Adrenal gland (tissue), 5 donors: ENCODE results near the gene DGKQ.

Source experiments
- POLR2A ChIP-seq, 2 donors: fragments of 450-650 bp; IDR thresholded peaks; one replicate each; pipeline ENCODE4 v1.6.1; 2017; ENCODE audit warnings: antibody characterized with exemption in 2 of 2, mild to moderate bottlenecking in 2 of 2, moderate library complexity in 1 of 2
- TF ChIP-seq, protein P1 (sequence below), 6 experiments: fragments of 450-650 bp in 4 of 6; fragments of 200-600 bp in 2 of 6; sonication (generic) in 1 of 6; IDR thresholded peaks; 1 replicate in 5 of 6; 2 replicates in 1 of 6; pipeline versions ENCODE4 v1.5.1 to v1.8.0; 2016 to 2021; ENCODE audit warnings: antibody characterized with exemption in 6 of 6, mild to moderate bottlenecking in 2 of 6, moderate library complexity in 1 of 6
- donor health status: DM: no; HTN: no; CAD: no.

DNA sequence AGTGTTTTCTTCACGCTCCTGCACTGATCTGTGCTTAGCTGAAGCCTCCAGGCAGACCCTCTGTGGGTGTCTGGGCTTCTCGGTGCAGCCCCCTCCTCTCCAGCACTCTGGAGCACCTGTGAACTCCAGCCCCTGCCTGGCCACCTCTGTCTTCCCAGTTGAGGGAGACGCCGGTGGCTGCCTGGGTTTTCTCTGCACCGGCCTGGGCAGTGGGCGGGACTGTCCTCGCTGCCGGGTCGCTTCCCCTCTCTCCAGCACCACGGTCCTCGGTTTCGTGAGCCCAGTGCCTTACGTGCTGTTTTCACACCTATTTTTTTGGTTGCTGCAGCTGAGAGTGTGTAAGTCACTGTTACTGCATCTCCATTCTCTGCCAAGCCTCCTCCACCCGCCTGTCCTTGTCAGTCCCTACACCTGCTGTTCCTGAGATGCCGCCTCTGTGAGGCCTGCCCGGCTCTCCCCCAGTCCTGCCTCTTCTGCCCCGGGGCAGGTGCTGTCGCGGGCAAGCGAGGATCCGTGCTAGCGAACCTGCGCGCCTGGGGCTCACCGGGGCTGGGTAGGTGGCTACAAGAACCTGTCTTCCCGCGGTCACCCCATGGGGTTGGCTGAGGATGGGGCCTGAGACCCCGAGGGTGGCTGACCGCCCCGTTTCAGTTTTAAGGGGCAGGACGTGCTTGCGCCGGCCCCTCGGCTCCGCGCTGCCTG, 35.6 kb upstream of the DGKQ start:
- TF ChIP-seq, protein P1, sequence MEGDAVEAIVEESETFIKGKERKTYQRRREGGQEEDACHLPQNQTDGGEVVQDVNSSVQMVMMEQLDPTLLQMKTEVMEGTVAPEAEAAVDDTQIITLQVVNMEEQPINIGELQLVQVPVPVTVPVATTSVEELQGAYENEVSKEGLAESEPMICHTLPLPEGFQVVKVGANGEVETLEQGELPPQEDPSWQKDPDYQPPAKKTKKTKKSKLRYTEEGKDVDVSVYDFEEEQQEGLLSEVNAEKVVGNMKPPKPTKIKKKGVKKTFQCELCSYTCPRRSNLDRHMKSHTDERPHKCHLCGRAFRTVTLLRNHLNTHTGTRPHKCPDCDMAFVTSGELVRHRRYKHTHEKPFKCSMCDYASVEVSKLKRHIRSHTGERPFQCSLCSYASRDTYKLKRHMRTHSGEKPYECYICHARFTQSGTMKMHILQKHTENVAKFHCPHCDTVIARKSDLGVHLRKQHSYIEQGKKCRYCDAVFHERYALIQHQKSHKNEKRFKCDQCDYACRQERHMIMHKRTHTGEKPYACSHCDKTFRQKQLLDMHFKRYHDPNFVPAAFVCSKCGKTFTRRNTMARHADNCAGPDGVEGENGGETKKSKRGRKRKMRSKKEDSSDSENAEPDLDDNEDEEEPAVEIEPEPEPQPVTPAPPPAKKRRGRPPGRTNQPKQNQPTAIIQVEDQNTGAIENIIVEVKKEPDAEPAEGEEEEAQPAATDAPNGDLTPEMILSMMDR (IDR thresholded peaks at IDR 0.05): no peak
- TF ChIP-seq POLR2A (IDR thresholded peaks at IDR 0.05): no peak
